ENCODE results near the gene DYRK1A. TPM values are rescaled to one million over a fixed set of nuclear protein-coding genes. Genes with fewer than 3 reads are reported as not detected.

Gene DYRK1A
- total RNA-seq, 1 donor from 2014 or later, result 64.6 TPM

DNA sequence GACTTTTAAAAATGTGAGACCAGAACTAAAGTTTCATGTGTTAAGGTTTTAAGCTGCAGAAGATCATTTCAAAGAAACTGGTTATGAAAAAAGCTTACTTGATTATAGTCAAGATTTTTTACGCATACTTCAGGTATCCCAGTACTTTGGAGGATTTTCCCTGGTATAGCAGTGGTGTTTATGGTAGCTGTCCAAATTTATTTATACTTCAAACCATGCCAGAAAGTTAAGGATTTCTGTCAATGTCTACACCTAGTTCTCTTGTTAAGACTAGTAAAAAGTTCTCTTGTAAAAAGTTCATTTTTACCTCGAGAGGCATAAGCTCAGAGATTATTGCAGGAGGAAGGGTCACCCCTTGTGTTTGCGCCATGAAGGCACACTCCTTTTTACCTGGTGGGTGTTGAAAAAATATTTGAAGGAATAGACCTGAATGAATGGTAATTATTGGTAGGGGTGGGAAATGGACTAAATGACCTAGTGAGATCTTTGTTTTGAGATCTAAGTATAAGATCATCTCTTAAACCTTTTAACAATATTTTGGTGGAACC is 2.8 kb downstream of the DYRK1A start:
- H3K27ac ChIP-seq (replicated peaks), result peak overlapping the region; percentile 100
- TF ChIP-seq, protein P1, sequence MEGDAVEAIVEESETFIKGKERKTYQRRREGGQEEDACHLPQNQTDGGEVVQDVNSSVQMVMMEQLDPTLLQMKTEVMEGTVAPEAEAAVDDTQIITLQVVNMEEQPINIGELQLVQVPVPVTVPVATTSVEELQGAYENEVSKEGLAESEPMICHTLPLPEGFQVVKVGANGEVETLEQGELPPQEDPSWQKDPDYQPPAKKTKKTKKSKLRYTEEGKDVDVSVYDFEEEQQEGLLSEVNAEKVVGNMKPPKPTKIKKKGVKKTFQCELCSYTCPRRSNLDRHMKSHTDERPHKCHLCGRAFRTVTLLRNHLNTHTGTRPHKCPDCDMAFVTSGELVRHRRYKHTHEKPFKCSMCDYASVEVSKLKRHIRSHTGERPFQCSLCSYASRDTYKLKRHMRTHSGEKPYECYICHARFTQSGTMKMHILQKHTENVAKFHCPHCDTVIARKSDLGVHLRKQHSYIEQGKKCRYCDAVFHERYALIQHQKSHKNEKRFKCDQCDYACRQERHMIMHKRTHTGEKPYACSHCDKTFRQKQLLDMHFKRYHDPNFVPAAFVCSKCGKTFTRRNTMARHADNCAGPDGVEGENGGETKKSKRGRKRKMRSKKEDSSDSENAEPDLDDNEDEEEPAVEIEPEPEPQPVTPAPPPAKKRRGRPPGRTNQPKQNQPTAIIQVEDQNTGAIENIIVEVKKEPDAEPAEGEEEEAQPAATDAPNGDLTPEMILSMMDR (IDR thresholded peaks at IDR 0.05; ENCODE audit: borderline replicate concordance), result no peak

DNA sequence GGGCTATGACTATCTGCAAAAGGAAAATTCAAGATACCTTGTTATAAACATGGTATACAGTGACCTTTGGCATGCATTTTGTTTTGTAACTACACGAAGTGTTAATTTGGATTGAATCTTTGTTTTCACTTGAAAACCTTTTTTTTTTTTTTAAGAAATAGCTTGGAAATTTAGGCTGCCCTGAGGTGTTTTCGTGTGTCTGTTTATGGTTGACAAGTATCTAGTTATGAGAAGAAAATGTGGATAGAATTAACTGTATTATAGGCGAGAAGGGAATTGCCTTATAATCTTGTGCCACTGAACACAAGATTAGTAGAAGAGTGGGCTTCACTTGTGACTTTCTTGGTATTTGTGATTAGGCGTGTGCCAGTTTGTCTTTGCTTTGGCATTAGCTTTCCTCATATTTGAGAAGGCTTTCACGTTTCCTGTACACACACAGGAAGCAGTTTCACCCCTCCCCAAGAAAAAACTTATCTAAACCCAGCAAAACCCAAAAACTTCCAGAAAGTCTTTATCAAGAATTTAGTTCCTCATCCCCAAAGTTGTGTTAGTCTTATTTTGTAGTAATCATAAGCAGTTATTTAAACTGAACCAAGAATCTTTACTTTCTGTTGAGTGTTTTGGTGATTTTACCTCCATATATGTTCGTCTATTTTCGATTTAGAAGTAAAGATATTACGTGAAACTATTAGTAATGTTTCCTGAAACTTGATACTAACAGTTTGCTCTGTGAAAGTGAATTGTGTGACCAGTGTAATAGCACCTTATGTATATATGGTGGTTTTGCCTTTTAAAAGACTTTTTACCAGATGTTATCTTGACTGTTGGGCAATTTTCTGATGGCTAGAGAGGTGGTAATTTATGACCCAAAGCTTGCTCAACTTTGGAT is 3.8 kb downstream of the DYRK1A start:
- no peak for DNase-seq
- H3K36me3 ChIP-seq, result no peaks in the 10 kb centered on the region
- no peaks in the 10 kb centered on the region for H3K9me3 ChIP-seq (replicated peaks)
- peak overlapping the region; percentile 100 for H3K27ac ChIP-seq (replicated peaks)
- peak overlapping the region; percentile 79 for H3K4me3 ChIP-seq
- intact Hi-C loops (cut with micrococcal nuclease), result no loop called here
- H3K27me3 ChIP-seq (ENCODE audit: low read depth), result no peaks in the 10 kb centered on the region
- peaks cover 85% of the 10 kb centered on the region for H3K4me1 ChIP-seq
- TF ChIP-seq, protein P1 (IDR thresholded peaks at IDR 0.05; ENCODE audit: borderline replicate concordance), result no peak

More for the DNA sequence above, 2.8 kb downstream of the DYRK1A start:
- Histone ChIP-seq H3K27me3 (ENCODE audit: low read depth) (no peaks in the 10 kb centered on the region), H3K9me3 (replicated peaks) (no peaks in the 10 kb centered on the region), H3K4me1 (peaks cover 83% of the 10 kb centered on the region), H3K36me3 (no peaks in the 10 kb centered on the region), H3K4me3 (peak overlapping the region; percentile 79)
- intact Hi-C loops (cut with micrococcal nuclease), result loop anchor here (10.0 kb wide), 1 partner anchor 105 kb away; the partner anchor contains the start of gene VPS26C
- no peak for DNase-seq

DNA sequence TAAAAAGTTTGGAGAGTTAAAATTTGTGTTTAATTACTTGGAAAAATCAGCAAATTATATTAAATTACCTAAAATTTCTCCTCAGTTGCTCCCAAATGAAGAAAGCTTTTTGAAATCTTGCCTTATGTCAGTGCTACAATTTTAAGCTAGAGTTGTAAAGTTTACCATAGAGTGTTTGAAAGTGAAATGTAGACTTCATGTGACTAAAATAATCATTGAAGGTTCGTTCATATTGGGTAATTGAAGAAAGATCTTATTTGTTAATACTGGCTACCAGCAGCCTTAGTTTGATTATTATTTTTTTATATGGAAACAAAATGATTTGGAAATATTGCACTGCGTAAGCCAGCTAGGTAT is 4.4 kb downstream of the DYRK1A start:
- intact Hi-C loops (cut with micrococcal nuclease), result no loop called here
- TF ChIP-seq, protein P1 (IDR thresholded peaks at IDR 0.05; ENCODE audit: borderline replicate concordance), result no peak
- Histone ChIP-seq H3K27ac (replicated peaks) (peak overlapping the region; percentile 100), H3K36me3 (no peaks in the 10 kb centered on the region), H3K4me1 (peaks cover 85% of the 10 kb centered on the region), H3K4me3 (peak overlapping the region; percentile 79), H3K9me3 (replicated peaks) (no peaks in the 10 kb centered on the region), H3K27me3 (ENCODE audit: low read depth) (no peaks in the 10 kb centered on the region)
- DNase-seq, result no peak

DNA sequence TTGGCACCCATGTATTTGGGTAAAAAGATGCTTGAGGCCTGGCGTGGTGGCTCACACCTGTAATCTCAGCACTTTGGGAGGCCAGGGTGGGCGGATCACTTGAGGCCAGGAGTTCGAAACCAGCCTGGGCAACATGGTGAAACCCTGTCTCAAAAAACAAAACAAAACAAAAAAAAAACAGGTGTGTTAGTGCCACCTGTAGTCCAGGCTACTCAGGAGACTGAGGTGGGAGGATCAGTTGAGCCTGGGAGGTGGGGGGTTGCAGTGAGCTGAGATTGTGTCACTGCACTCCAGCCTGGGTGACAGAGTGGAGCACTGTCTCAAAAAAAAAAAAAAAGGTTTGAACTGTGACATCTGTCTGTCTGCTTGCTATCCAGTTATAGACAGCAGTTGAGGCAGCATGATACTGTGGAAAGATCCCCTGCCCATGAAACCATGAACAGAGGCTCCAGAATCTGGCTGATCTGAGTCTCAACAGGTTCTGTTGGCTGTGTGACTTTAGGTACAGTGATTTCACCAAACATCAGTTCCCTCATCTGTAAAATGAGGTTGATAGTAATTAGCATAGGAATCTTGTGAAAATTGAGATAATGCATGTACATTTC is 5.7 kb downstream of the DYRK1A start:
- H3K27ac ChIP-seq (replicated peaks), result peak overlapping the region; percentile 44
- TF ChIP-seq, protein P1 (IDR thresholded peaks at IDR 0.05; ENCODE audit: borderline replicate concordance), result no peak
- H3K36me3 ChIP-seq, result no peaks in the 10 kb centered on the region
- H3K4me1 ChIP-seq, result peaks cover 94% of the 10 kb centered on the region
- no peaks in the 10 kb centered on the region for H3K9me3 ChIP-seq (replicated peaks)
- intact Hi-C loops (cut with micrococcal nuclease), result no loop called here
- H3K27me3 ChIP-seq (ENCODE audit: low read depth), result no peaks in the 10 kb centered on the region
- H3K4me3 ChIP-seq, result no peak overlapping the region
- DNase-seq, result no peak

DNA sequence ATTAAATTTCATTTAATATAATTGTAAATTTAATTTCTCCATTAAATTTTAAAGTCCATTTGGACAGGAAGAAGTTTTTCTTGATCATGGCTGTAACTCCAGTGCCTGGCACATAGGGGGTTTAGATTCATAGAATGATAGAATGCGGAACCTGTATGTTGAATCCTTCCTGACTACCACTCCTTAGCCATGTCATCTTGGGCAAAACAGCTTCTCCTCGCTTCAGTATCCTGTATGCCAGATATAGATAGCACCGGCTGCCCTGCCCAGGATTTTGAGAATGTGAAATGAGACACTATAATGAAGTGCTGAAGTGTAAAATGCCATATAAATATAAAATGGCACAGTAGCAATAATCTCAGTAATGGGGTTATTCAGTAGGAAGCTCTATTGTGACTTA is 6.4 kb downstream of the DYRK1A start:
- TF ChIP-seq, protein P1 (IDR thresholded peaks at IDR 0.05; ENCODE audit: borderline replicate concordance), result no peak
- no peak overlapping the region for H3K4me3 ChIP-seq

More for the DNA sequence above, 6.4 kb downstream of the DYRK1A start:
- Histone ChIP-seq H3K4me1 (peaks cover 100% of the 10 kb centered on the region), H3K27ac (replicated peaks) (peak overlapping the region; percentile 44), H3K36me3 (no peaks in the 10 kb centered on the region), H3K9me3 (replicated peaks) (no peaks in the 10 kb centered on the region), H3K27me3 (ENCODE audit: low read depth) (no peaks in the 10 kb centered on the region)
- no peak for DNase-seq
- intact Hi-C loops (cut with micrococcal nuclease), result no loop called here

Measured in left ventricle myocardium inferior (tissue), 1 donor.